GM12801 (cell line): ENCODE data around the gene RAP1GAP2.

Experiments
- TF ChIP-seq, protein P1 (sequence below): IDR thresholded peaks from one replicate; pipeline ENCODE4 v1.5.1; 2011; ENCODE audit warnings: control low read depth; ENCODE audit not compliant: insufficient read length; ENCODE audit errors: extremely low read depth

Gene RAP1GAP2

DNA sequence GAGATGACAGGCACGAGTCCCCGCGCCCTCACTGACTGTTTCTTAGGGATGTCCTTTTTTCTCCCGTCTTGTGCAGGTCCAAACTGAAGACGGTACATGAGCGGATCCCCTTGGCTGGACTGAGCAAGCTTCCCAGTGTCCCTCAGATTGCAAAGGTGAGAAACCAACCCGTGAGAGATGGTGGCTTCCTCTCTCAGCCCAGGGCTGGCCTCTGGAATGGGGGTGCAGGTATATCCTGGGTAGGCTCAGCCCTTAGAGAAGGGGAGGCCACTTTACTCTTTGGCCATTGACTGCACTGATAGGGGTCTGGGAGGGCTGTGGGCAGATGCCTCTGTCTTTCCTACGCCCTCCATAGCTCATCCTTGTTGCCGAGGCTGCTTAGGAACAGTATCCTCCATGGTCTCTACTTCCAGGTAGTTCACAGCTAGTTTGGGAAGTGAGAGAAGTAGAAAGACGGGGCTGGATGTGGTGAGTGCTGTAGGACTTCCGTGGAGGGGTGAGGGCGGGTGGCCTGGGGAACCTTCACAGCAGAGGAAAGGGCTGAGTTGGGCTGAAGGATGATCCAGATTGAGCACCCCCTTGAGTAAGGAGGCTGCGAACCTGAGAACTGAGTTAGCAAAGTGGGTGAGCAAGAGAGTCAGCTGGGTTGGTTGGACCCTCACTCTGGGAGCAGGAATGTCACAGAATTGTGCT, 184.1 kb downstream of the RAP1GAP2 start:
- TF ChIP-seq, protein P1, sequence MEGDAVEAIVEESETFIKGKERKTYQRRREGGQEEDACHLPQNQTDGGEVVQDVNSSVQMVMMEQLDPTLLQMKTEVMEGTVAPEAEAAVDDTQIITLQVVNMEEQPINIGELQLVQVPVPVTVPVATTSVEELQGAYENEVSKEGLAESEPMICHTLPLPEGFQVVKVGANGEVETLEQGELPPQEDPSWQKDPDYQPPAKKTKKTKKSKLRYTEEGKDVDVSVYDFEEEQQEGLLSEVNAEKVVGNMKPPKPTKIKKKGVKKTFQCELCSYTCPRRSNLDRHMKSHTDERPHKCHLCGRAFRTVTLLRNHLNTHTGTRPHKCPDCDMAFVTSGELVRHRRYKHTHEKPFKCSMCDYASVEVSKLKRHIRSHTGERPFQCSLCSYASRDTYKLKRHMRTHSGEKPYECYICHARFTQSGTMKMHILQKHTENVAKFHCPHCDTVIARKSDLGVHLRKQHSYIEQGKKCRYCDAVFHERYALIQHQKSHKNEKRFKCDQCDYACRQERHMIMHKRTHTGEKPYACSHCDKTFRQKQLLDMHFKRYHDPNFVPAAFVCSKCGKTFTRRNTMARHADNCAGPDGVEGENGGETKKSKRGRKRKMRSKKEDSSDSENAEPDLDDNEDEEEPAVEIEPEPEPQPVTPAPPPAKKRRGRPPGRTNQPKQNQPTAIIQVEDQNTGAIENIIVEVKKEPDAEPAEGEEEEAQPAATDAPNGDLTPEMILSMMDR = no peak

DNA sequence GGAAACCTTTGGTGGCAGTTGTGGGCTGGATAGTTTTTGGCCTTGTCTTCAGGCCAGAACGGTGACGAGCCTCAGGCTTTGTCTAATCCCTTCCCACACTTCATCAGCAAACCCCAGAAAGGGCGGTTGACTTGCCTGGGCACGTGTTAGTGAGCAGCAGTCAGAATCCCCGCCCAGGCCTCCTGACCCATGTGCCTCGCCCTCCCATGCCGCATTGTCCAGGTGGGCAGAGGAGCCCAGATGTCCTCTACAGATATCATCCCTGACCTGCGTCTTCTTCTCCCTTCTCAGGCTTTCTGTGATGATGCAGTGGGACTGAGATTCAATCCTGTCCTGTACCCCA, 184.6 kb downstream of the RAP1GAP2 start:
- TF ChIP-seq, protein P1 = no peak

DNA sequence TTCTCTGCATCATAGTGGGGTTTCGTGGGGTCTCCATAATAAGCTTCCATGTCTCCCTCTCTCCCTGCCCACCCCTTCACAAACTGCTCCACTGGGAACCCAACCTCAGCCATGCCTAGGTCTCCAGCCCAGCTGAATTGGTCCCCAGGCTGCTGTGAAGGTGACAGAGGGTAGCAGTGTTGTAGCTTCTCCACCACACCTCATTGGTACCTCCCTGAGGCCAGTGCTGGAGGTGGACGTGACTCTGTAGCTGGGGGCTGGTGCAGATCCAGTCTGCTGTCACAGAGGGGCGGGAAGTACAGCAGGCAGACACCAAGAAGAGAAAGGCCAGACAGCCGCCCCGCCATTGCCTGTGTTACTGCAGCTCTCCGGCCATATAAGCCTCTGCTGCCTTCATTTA, 185.1 kb downstream of the RAP1GAP2 start:
- TF ChIP-seq, protein P1 = no peak

GRCh38 chr17:2982854-2983253, 186.6 kb downstream of the RAP1GAP2 start:
- TF ChIP-seq, protein P1 = no peak

GRCh38 chr17:2983255-2983654, 187.0 kb downstream of the RAP1GAP2 start:
- TF ChIP-seq, protein P1 = no peak

GRCh38 chr17:2985318-2985717, 189.1 kb downstream of the RAP1GAP2 start:
- TF ChIP-seq, protein P1 = no peak

DNA sequence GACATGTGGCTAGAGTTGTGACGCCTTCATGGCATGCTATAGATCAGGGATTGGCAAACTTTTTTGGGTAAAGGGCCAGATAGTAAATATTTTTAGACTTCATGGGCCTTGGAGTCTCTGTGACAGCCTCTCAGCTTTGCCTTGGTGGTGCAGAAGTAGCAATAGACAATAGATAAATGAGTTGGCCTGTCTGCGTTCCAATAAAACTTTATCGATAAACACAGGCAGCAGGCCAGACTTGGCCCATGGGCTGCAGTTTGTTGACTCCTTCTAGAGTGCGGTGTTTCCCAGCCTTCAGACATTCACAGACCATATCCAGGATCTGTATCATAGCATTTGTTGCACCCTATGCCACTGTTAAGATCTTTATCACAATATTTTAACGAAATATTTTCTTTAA, 190.7 kb downstream of the RAP1GAP2 start:
- TF ChIP-seq, protein P1 = no peak
